GM12878 (cell line): Measurements from ENCODE around the gene C8B. TPM values are rescaled to one million over a fixed set of nuclear protein-coding genes. Genes with fewer than 3 reads are reported as not detected.

Source experiments
- ATAC-seq: fragments of 200-7000 bp; cut with Tn5 transposase; 3 replicates; pipeline ENCODE4 v1.9.1; 2020; ENCODE audit warnings: mild to moderate bottlenecking, moderate library complexity
- BruUV-seq: library from RNA; stranded (reverse); fragments of 400-500 nt; replicated peaks from 2 replicates; lab custom pipeline; 2021; lab: Mats Ljungman, UMichigan
- CTCF ChIA-PET: fragments of 300-600 bp; sonication (Branson Sonifier 250); formaldehyde crosslinking; extraction: SDS; loops from one replicate; lab custom pipeline; 2021; ENCODE audit warnings: inconsistent platforms; lab: Yijun Ruan, JAX
- POLR2A ChIA-PET: fragments of 350-600 bp; formaldehyde crosslinking; extraction: SDS; loops from one replicate; lab custom pipeline; 2021; ENCODE audit warnings: inconsistent platforms; lab: Charles Lee
- RAD21 ChIA-PET: fragments of 300-600 bp; sonication (Branson Sonifier 250); formaldehyde crosslinking; loops from one replicate; lab custom pipeline; 2023; ENCODE audit warnings: antibody characterized with exemption; ENCODE audit not compliant: unreplicated experiment; lab: Charles Lee
- SMC1A ChIA-PET: fragments of 300-600 bp; sonication (Branson Sonifier 250); formaldehyde crosslinking; loops from one replicate; lab custom pipeline; 2023; ENCODE audit not compliant: unreplicated experiment, uncharacterized antibody; lab: Charles Lee
- DNase-seq: peaks from one replicate; pipeline ENCODE4 v3.0.0-alpha.2; 2011; ENCODE audit warnings: low read depth, low spot score
- FAIRE-seq: peaks from 3 replicates; lab custom pipeline; 2011; peaks lifted over from hg19 to GRCh38; lab: Jason Lieb, UNC
- H2AFZ ChIP-seq: 2 replicates; pipeline ENCODE4 v1.6.0; 2011; ENCODE audit warnings: low read depth, low read length, control low read depth; ENCODE audit not compliant: control insufficient read depth
- H3K27ac ChIP-seq: 2 replicates; pipeline ENCODE4 v1.5.1; 2011; ENCODE audit warnings: control low read depth; ENCODE audit not compliant: control insufficient read depth, insufficient read depth
- H3K27me3 ChIP-seq, 2 experiments: replicated peaks in 1 of 2; 2 replicates each; pipeline versions ENCODE4 v1.6.0 to v1.6.1; 2011; ENCODE audit warnings: low read length in 1 of 2; ENCODE audit not compliant: control insufficient read depth in 2 of 2, insufficient read depth in 2 of 2
- H3K36me3 ChIP-seq, 2 experiments: 2 replicates each; pipeline ENCODE4 v1.5.1; 2011; ENCODE audit warnings: low read length in 1 of 2; ENCODE audit not compliant: control insufficient read depth in 2 of 2, insufficient read depth in 2 of 2
- H3K4me1 ChIP-seq: 2 replicates; pipeline ENCODE4 v1.6.1; 2011; ENCODE audit warnings: mild to moderate bottlenecking, low read length, moderate library complexity, mixed read lengths; ENCODE audit not compliant: control insufficient read depth, insufficient read depth
- H3K4me2 ChIP-seq: 2 replicates; pipeline ENCODE4 v1.6.0; 2011; ENCODE audit warnings: control low read depth; ENCODE audit not compliant: control insufficient read depth, insufficient read depth
- H3K4me3 ChIP-seq: fragments of 200-600 bp; sonication (generic); 2 replicates; pipeline ENCODE4 v1.5.1; 2016
- H3K79me2 ChIP-seq: 2 replicates; pipeline ENCODE4 v1.6.0; 2011; ENCODE audit warnings: low read length; ENCODE audit not compliant: control insufficient read depth, insufficient read depth
- H3K9ac ChIP-seq: 2 replicates; pipeline ENCODE4 v1.8.0; 2011; ENCODE audit warnings: low read length, control low read depth, mixed read lengths; ENCODE audit not compliant: control insufficient read depth, insufficient read depth
- H3K9me3 ChIP-seq: replicated peaks from 3 replicates; pipeline ENCODE4 v1.5.1; 2011; ENCODE audit warnings: mild to moderate bottlenecking, low read length; ENCODE audit not compliant: control insufficient read depth, insufficient read depth
- H4K20me1 ChIP-seq: 2 replicates; pipeline ENCODE4 v1.6.0; 2011; ENCODE audit not compliant: control insufficient read depth, insufficient read depth
- BCL11A ChIP-seq: IDR thresholded peaks from 2 replicates; pipeline ENCODE4 v1.6.1; 2011; ENCODE audit warnings: low read depth, low read length
- BHLHE40 ChIP-seq, 2 experiments: fragments of 450-650 bp in 1 of 2; IDR thresholded peaks; 2 replicates each; pipeline ENCODE4 v1.6.1; 2011 to 2017; ENCODE audit warnings: low read depth in 2 of 2, borderline replicate concordance in 1 of 2, improper control_type of control experiment in 1 of 2, low read length in 1 of 2, mild to moderate bottlenecking in 1 of 2
- CBX5 ChIP-seq: sonication (generic); IDR thresholded peaks from 2 replicates; pipeline ENCODE4 v1.6.1; 2016; ENCODE audit warnings: low read depth, moderate library complexity, mild to moderate bottlenecking, inconsistent platforms
- E4F1 ChIP-seq: fragments of 450-650 bp; IDR thresholded peaks from 2 replicates; pipeline ENCODE4 v1.6.1; 2018; ENCODE audit warnings: borderline replicate concordance, mild to moderate bottlenecking; ENCODE audit not compliant: partially characterized antibody
- IKZF1 ChIP-seq: fragments of 450-650 bp; conservative IDR thresholded peaks from 2 replicates; pipeline ENCODE4 v1.6.1; 2017; ENCODE audit warnings: antibody characterized with exemption, mild to moderate bottlenecking
- RELA ChIP-seq: fragments of 450-650 bp; IDR thresholded peaks from 2 replicates; pipeline ENCODE4 v1.8.0; 2014; ENCODE audit warnings: borderline replicate concordance; ENCODE audit not compliant: partially characterized antibody
- SMARCA5 ChIP-seq: fragments of 450-650 bp; IDR thresholded peaks from 2 replicates; pipeline ENCODE4 v1.6.1; 2017; ENCODE audit warnings: mild to moderate bottlenecking
- TARDBP ChIP-seq: IDR thresholded peaks from 2 replicates; pipeline ENCODE4 v1.6.1; 2016; ENCODE audit warnings: borderline replicate concordance
- WGBS: methylation state at CpG from one replicate; pipeline ENCODE4 v1.1.6; 2016; ENCODE audit warnings: low lambda C conversion rate; ENCODE audit not compliant: insufficient replicate concordance, insufficient coverage; ENCODE audit errors: missing lambda C conversion rate; 5-methylcytosine and 5-hydroxymethylcytosine counted together
- in situ Hi-C: fragments of 300-500 bp; cut with MboI; formaldehyde crosslinking; loops from 9 replicates; pipeline ENCODE4 v1.14.3; 2018; ENCODE audit warnings: mixed read lengths
- intact Hi-C: fragments of 100-400 bp; cut with micrococcal nuclease; formaldehyde crosslinking; loops from one replicate; pipeline ENCODE4 v1.14.2; 2022; ENCODE audit not compliant: unreplicated experiment
- polyA plus RNA-seq, 11 experiments: library from polyadenylated mRNA; depleted of rRNA in 4 of 11; unstranded in 6 of 11; stranded (reverse) in 5 of 11; fragments of >200 nt; fragmentation: Nextera tagmentation in 4 of 11; fragmentation: Illumina TruSeq in 1 of 11; extraction: Ambion mirVana in 4 of 11; extraction: Trizol in 1 of 11; gene quantifications; 1 replicate in 1 of 11; 2 replicates in 10 of 11; pipeline versions ENCODE4 v1.2.1 to v1.2.3, GENCODE V29; 2011 to 2016; ENCODE audit warnings: inconsistent platforms in 2 of 11, missing spikeins in 2 of 11, low read depth in 1 of 11
- total RNA-seq, 4 experiments: library from RNA; depleted of rRNA in 3 of 4; stranded (reverse); fragments of >200 nt in 3 of 4; fragmentation: Illumina TruSeq in 1 of 4; extraction: Trizol in 1 of 4; gene quantifications; 2 replicates each; pipeline versions ENCODE4 v1.2.1 to v1.2.3, GENCODE V29; 2013 to 2021
- TF ChIP-seq, protein P1 (sequence below): fragments of 150-350 bp; IDR thresholded peaks from 2 replicates; pipeline ENCODE4 v1.6.1; 2016; ENCODE audit warnings: low read depth, low read length
- TF ChIP-seq, protein P2 (sequence below): IDR thresholded peaks from 2 replicates; pipeline ENCODE4 v1.6.1; 2012; ENCODE audit warnings: low read depth, low read length, improper control_type of control experiment
- TF ChIP-seq, protein P3 (sequence below): fragments of 450-650 bp; formaldehyde crosslinking; IDR thresholded peaks from 2 replicates; pipeline ENCODE4 v1.4.0; 2022; ENCODE audit warnings: mild to moderate bottlenecking, moderate library complexity

C8B gene
- total and polyA plus RNA-seq, 10 of the 15 experiments (the other 5 are each of a cell fraction or from before 2014, with no cell fraction given), result not detected

- FAIRE-seq (no peak), DNase-seq (no peak), ATAC-seq (no peak)
- Histone ChIP-seq H3K4me1 (no peaks in the 10 kb centered on the region), H4K20me1 (no peaks in the 10 kb centered on the region), H3K4me3 (no peak overlapping the region), H3K36me3 (no peaks in the 10 kb centered on the region), H3K79me2 (no peaks in the 10 kb centered on the region), H3K27me3 (no peaks in the 10 kb centered on the region; a peak in 1 of 4 replicates), H3K4me2 (no peak overlapping the region), H2AFZ (no peak overlapping the region), H3K9ac (no peak overlapping the region), H3K27ac (no peak overlapping the region), H3K9me3 (no peaks in the 10 kb centered on the region)
- intact Hi-C loops (no loop called here), in situ Hi-C loops (no loop called here)
- SMC1A ChIA-PET, result interaction anchor here (1.0 kb wide), 1 partner anchor 26 kb away, joined by 3 read pairs; no protein-coding TSS in a partner anchor
- POLR2A ChIA-PET, result no interaction called here
- RAD21 ChIA-PET, result no interaction called here
- CTCF ChIA-PET, result interaction anchor here (1.1 kb wide), 1 partner anchor 154 kb away, joined by 3 read pairs; no protein-coding TSS in a partner anchor
- BruUV-seq, result no TSS peak
- TF ChIP-seq, protein P1, sequence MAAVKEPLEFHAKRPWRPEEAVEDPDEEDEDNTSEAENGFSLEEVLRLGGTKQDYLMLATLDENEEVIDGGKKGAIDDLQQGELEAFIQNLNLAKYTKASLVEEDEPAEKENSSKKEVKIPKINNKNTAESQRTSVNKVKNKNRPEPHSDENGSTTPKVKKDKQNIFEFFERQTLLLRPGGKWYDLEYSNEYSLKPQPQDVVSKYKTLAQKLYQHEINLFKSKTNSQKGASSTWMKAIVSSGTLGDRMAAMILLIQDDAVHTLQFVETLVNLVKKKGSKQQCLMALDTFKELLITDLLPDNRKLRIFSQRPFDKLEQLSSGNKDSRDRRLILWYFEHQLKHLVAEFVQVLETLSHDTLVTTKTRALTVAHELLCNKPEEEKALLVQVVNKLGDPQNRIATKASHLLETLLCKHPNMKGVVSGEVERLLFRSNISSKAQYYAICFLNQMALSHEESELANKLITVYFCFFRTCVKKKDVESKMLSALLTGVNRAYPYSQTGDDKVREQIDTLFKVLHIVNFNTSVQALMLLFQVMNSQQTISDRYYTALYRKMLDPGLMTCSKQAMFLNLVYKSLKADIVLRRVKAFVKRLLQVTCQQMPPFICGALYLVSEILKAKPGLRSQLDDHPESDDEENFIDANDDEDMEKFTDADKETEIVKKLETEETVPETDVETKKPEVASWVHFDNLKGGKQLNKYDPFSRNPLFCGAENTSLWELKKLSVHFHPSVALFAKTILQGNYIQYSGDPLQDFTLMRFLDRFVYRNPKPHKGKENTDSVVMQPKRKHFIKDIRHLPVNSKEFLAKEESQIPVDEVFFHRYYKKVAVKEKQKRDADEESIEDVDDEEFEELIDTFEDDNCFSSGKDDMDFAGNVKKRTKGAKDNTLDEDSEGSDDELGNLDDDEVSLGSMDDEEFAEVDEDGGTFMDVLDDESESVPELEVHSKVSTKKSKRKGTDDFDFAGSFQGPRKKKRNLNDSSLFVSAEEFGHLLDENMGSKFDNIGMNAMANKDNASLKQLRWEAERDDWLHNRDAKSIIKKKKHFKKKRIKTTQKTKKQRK, result no peak
- TF ChIP-seq BCL11A, result no peak
- no peak for TF ChIP-seq E4F1
- TF ChIP-seq SMARCA5, result no peak
- TF ChIP-seq RELA, result no peak
- TF ChIP-seq, protein P2, sequence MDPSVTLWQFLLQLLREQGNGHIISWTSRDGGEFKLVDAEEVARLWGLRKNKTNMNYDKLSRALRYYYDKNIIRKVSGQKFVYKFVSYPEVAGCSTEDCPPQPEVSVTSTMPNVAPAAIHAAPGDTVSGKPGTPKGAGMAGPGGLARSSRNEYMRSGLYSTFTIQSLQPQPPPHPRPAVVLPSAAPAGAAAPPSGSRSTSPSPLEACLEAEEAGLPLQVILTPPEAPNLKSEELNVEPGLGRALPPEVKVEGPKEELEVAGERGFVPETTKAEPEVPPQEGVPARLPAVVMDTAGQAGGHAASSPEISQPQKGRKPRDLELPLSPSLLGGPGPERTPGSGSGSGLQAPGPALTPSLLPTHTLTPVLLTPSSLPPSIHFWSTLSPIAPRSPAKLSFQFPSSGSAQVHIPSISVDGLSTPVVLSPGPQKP, result no peak
- TF ChIP-seq IKZF1, result no peak
- TF ChIP-seq, protein P3, sequence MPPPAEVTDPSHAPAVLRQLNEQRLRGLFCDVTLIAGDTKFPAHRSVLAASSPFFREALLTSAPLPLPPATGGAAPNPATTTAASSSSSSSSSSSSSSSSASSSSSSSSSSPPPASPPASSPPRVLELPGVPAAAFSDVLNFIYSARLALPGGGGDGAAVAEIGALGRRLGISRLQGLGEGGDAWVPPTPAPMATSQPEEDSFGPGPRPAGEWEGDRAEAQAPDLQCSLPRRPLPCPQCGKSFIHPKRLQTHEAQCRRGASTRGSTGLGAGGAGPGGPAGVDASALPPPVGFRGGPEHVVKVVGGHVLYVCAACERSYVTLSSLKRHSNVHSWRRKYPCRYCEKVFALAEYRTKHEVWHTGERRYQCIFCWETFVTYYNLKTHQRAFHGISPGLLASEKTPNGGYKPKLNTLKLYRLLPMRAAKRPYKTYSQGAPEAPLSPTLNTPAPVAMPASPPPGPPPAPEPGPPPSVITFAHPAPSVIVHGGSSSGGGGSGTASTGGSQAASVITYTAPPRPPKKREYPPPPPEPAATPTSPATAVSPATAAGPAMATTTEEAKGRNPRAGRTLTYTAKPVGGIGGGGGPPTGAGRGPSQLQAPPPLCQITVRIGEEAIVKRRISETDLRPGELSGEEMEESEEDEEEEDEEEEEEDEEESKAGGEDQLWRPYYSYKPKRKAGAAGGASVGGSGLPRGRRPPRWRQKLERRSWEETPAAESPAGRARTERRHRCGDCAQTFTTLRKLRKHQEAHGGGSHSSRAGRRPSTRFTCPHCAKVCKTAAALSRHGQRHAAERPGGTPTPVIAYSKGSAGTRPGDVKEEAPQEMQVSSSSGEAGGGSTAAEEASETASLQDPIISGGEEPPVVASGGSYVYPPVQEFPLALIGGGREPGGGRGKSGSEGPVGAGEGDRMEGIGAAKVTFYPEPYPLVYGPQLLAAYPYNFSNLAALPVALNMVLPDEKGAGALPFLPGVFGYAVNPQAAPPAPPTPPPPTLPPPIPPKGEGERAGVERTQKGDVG (CRISPR knock-in tag), result no peak
- no peak for TF ChIP-seq CBX5
- TF ChIP-seq TARDBP, result no peak
- TF ChIP-seq BHLHE40 (IDR thresholded peaks at IDR 0.05; ENCODE audit: borderline replicate concordance in 1 of 2, low read depth in 2 of 2, low read length in 1 of 2), result no peak
- 47% methylated on average over 2 of the region's 2 CpGs for WGBS
Measured at GRCh38 chr1:56985857-56986256, 20.0 kb upstream of the C8B start.
